GM18511 (cell line): Measurements from ENCODE around the gene DAB2IP.
"Not testable (repeated sequence)": the region's sequence is repeated elsewhere in the genome, so short reads cannot be mapped to it uniquely, and the experiment has no call there.

Experiments used
- ATAC-seq: cut with Tn5 transposase; IDR thresholded peaks from one replicate; pipeline ENCODE4 v1.9.1; 2021; ENCODE audit warnings: mild to moderate bottlenecking, moderate library complexity; ENCODE audit not compliant: unreplicated experiment

The DAB2IP gene

DNA sequence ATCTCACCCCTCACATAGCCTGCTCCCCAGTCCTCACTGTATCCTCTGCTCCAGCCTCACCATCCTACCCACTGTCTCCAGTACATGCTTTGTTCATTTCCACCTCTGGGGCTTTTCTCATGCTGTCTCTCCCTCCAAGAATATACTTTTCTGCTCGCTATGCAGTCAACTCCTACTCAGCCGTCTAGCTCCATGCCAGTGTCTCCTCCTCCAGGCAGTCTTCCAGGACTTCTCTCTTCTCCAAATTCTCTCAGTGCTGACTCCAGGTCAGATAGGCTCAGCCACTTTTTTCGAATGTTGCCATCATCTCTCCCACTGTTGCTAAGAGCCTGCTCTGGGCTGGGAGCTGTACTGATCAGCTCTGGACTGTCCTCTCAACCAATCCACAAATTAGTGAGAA lies 8.0 kb upstream of the DAB2IP start:
- no peak for ATAC-seq

DNA sequence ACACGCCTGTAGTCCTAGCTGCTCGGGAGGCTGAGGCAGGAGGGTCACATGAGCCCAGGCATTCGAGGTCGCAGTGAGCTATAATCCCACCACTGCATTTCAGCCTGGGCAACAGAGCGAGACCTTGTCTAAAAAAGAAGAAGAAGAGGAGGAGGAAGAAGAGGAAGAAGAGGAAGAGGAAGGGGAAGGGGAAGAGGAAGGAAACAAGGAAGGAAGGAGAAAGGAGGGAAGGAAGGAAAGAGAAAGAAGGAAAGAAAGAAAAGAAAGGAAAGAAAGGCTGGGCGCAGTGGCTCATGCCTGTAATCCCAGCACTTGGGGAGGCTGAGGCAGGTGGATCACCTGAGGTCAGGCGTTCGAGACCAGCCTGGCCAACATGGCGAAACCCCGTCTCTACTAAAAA lies 7.4 kb upstream of the DAB2IP start:
- ATAC-seq, result not testable (repeated sequence)

DNA sequence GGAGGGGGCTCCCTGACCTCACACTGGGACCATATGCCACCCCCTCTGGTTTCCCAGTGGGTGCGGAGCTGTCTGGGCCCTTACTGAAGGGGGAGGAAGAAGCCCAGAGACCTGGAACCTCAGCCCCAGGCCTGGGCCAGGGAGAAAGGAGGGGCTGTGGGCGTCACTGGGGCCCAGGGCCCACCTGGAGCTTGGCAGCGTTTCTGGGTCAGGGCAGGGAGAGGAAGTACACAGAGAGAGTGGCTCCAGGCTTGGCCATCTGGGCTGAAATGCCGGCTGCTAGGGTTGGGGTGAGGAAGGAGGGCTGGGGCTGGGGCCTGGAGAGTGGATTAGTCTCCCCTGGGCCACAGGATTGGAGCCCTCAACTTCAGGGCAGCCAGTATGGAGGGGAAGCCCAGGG lies 6.4 kb upstream of the DAB2IP start:
- ATAC-seq, result no peak

DNA sequence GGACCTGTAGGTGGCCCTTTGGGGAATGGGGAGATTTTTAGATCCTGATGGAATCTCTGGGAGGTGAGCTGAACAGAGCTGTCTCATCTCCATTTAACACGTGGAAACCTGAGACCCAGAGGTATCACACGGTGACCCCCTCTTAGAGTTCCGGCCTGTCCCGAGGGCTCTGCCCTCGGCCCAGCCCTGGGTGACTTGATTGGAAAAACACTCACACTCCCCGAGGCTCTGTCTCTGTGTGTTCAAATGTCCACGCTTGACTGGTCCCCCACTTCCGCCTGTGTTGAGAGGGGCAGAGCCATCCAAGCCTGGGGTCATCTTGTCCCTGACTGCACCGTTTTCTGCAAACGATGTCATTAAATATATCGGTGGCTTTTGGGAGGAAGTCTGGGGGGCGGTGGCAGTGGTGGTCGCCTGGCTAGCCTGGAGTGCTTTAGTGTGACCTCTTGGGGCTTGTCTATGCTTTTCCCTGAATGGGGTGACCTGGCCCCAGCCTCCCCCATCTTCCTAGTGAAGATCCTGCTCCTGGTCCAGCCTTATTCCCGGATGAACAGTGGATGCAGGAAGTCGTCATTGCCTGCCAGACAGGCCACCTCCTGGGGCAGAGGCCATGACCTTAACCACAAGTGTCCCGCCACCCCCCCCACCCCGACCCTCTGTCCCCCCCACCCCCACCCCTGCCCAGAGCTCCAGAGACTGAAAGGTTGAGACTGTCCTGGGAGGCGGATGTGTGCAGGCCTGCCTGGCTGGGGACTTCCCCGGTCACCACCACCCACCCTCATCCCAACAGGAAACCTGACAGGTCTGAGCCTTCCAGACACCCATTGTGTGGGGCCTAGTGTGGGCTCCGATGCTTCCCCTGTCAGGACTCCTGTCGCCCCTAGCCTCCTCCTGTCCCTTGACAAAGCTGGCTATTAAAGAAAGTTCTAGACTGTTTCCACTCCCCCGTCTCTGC lies 5.3 kb upstream of the DAB2IP start:
- ATAC-seq, result no peak

DNA sequence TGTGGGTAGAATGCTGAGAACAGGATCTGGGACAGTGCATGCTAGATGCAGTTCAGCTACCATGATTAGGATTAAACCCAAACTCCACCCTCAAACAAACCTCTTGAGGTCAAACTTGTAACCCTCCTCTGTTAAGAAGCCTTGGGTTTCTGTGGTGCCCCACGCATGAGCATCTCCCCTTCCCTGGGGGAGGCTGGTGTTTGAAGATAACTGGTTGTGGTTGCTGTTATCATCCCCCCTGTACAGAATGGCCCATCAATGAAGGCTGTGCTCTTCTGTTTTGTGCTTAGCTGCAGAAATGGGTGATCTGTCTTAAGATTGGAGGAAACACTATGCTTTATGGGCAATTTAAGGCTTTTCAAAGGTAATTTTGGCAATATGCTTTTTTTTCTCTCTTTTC lies 4.4 kb upstream of the DAB2IP start:
- no peak for ATAC-seq

DNA sequence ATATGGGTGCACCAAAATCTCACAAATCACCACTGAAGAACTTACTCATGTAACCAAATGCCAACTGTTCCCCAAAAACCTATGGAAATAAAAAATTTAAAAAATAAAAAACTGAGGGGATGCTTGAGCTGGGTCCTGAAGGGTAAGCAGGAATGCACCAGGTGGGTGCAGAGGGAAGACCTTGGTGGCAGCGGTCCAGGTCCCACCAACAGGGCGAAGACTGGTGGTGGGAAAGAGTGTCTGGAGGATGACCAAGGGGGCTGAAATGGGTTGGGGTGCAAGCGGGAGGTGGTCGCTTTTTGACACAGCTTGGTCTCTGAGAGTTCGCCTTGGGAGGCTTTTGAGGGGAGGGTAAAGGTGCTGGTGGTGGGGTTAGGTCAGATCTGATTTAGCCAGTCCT lies 3.3 kb upstream of the DAB2IP start:
- ATAC-seq, result no peak

DNA sequence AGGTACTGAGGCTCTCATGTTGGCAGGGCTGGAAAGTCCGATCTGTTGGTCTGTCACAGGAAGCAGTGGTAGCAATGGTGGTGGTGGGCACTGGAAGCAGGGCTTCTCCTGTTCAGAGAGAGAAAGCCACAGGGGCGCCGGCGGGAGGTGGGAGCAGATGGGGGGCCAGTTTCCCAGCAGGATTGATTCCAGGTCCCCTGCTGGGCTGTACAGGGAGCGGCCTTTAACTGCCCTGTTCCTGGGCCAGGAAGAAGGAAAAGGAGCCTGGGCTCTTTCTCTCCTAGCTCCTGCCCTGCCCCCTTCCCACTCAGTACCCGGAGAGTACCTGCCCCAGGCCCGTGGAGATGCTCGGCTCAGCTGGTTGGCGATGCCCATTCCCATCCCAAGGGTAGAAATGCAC lies 2.6 kb upstream of the DAB2IP start:
- no peak for ATAC-seq

DNA sequence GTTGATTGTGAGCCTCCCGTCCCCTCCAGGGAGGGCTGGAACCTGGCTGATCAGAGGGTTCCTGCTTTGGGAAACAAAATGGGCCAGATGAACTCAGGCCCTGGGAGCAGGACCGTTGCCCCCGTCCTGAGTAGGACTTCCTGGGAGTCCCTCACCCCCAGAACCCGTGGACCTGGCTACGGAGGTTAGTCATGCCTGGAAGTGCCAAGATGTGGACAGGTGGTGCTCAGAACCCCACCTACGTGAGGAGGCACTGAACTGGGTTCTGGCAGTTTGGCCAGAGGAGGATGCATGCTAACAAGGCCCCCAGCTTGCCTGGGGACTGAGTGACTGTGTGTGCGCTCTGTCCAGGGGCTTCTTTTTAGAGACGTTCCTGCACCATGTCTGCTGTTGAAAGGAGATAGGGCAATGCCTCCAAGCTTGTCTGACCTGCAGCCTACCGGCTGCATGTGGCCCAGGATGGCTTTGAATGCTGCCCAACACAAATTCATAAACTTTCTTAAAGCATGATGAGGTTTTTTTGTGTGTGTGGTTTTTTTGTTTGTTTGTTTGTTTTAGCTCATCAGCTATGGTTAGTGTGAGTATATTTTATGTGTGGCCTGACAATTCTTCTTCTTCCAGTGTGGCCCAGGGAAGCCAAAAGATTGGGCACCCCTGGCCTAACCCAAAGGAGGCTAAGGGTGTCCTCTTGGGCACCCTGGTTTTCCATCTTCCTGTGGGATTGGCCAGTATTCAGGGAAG lies 1.8 kb upstream of the DAB2IP start:
- ATAC-seq, result no peak

DNA sequence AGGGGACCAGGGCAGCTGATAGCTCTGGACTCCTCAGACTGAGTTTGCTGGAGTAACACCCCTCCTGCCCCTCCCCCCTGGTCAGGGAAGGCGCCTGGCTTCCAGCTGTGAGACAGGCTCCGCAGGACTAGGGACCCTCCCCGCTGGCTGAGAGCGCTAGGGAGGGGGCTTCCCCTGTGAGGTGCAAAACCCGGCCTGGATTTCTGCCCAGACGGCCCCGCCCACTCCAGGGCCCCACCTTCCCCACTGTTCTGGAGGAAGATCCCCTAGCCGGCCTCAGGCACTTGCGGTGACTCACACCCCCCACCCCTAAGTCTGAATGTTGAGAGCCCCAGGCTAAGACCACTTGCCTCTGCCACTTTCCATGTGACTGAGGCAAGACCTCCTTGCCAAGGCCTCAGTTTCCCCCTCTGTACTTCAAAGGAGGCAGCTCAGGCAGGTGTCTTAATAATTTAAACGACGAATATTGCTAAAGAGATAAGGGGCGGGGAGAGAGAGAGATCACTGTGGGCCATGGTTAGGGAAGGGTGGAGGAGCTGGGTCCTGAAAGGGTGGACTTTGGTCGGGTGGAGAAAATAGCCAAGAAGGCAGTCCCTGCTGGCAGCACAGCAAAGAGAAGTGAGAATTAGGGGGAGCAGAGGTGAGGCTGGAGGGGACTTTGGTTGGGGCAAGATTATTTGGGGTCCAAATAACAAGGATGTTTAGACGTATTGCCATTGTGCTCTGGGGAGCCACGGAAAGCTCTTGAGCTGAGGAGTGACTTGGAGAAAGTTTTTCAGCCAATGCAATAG lies 1.0 kb upstream of the DAB2IP start:
- no peak for ATAC-seq

DNA sequence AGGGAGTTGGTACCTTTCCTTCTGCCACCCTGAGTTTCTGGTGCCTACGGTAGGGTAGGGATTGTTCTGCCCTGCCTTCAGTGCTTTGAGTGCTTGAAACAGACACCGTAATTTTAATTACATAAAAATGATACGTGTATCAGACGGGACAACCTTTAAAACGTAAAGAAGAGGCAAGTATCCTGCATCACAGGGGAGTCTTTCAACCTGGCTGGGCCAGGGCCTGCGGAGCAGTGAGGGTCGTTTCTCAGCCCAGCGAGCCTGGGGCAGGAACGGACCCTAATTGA lies 483 bp upstream of the DAB2IP start:
- no peak for ATAC-seq

DNA sequence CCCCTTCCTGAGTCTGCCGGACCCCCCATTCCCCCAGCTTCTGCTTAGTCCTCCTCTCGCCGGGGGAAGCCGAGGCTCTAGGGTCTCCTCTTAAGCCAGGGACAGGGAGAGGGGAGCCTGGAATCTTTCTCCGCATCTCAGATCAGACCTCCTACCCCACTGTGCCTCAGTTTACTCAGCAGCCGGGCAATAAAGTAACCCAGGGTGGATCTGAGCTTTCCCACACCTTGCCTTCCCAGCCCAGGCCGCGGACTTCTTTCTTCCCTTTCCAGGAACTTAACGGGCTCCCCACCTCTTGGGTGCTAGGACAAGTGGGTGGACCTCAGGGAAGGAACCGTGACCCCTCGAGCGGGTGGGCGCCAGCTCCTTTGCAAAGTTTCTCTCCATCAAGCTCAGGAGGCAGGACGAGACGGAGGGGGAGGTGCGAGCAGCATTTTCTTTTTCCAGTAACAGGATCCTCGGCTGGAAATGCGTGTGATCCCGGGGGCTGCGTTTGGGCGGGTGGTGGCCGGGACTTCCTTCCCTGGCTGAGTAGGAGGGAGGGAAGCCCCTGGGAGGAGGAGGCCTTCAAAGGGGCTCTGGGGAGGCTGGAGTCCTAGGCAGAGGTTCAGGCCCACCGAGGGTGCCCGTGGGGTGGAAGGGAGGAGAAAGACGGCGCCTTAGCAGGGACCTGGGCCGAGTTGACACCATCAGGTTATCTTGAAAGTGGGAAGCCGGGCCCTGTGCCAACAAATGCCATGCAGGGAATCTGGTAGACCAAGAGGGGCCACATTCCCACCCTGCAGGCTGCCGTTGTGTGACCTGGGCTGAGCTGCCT lies 795 bp downstream of the DAB2IP start:
- ATAC-seq, result no peak

DNA sequence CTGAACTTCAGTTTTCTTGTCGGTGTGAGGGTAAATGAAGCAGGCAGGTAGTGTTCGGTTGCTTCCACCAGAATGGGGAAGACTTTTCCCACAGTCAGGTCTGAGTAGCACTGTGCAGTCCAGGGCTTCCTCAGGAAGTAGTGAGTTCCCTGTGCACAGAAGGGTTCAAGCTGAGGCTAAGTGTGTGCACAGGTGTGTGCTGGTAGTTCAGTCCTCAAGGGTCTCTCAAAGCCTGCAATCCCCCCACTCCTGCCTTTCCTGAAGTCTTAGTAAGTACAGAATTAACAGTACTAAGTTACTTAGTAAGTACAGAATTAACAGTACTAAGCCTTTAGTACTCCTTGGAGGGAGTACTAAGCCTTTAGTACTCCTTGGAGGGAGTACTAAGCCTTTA lies 1.4 kb downstream of the DAB2IP start:
- ATAC-seq, result no peak

DNA sequence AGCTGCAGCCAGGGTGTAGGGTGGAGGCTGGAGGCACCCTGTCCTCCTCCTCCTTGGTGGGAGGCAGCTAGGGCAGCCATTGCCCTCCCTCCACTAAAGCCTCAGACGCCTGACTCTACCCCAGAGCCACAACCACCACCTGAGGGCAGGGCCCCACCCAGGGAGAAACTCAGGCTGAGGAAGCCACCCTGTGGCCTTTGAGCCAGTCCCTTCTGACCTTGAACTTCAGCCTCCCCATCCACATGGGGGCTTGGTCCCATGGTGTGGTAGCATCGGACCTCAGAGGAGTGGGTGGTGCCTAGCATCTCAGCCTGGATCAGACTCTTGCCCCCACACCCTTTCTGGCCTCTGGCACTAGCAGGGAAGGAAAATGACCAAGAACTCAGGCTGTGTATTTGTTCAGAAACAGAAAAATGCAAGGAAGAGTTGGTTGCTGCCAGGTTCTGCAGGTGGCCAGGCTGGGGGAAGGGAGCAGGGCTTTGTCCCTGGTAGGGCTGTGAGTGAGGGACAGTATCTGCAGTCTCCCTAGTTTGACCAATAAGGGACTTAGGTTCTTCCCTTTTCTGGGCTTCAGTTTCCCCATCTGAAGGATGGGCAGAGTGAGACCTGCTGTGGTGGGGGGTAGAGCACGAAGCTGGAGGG lies 3.2 kb downstream of the DAB2IP start:
- ATAC-seq, result no peak

DNA sequence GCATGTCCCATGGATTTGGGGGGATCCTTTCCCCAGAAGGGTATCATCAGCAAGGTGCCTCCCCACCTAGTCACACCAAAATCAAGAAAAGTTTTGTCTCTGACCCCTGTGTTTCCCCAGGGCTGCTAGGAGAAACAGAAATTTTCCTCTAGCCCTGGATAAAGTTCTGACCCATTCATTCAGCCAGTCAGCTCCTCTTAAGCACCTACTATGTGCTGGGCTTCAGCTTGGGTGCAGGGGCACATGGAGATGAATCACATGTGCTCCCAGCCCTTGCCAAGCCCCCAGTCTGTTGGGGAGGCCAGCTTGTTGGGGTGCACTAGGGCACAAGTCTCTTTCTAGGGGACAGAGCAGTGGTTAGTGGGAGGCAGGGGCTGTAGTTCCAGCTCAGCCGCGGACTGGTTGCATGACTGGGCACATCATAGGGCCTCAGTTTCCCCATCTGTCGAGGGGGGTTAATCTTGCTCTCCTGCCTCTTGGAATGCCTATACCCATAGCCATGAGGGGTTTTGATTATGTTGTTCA lies 3.9 kb downstream of the DAB2IP start:
- ATAC-seq, result no peak

DNA sequence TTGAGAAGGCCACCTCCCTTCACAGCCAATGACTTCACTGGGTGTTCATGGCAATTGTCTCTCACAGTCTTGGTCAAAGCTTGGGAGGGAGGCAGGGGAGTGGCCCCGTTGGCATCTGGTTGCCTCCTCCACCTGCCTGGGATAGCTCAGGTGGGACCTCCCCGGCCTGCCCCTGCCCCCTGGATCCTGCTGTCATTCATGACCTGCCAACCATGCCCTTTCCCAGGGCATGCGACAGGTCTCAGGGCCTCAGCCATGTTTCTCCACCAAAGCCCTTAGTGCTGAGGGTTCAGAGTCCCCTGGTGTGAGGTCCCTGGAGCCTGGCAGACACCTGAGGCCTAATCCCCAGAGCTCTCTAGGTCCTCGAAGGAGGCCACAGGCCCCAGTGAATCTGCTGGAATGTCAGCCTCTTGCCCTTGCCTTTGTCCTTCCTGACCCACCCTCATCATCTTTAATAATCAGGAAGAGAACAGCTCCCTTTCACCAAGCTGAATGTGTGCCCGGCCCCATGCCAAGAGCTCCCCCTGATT lies 5.6 kb downstream of the DAB2IP start:
- no peak for ATAC-seq

DNA sequence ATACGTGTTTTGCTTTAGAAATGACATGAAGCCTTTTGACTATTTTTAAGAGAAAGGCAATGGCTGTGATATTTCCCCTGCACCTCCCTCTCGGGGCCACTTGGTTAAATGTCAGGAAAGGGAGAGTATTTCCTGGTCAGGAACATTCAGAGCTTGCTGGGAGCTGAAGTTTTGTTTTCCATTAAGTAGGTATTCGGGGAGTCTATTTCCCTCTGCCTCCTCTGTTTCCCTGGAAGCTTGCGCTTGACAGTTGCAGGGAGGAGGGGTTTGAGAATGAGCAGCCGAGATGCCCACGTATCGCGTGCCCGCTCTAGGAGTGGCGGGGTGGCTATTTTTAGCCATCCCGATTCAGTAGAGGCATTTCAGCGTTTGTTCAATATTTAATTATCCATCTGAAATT lies 6.7 kb downstream of the DAB2IP start:
- no peak for ATAC-seq

DNA sequence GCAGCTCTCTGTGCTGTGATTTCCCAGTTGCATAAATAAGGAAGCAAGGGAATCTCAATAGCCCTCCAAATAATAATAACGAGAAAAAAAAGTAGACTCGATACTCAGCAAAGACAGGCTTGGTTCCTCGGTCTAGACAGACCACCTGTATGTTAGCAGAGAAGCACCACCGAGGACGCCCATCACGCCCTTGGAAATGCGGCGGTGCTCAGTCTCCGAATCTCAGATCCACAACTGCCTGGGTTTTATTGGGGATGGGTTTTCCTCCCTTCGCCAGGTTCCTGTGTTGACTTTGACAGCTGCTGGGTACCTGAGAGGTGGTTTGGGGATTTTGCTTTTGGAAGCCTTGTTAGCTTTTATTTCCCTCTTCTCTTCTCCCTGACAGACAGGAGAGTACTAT lies 7.2 kb downstream of the DAB2IP start:
- ATAC-seq, result no peak

DNA sequence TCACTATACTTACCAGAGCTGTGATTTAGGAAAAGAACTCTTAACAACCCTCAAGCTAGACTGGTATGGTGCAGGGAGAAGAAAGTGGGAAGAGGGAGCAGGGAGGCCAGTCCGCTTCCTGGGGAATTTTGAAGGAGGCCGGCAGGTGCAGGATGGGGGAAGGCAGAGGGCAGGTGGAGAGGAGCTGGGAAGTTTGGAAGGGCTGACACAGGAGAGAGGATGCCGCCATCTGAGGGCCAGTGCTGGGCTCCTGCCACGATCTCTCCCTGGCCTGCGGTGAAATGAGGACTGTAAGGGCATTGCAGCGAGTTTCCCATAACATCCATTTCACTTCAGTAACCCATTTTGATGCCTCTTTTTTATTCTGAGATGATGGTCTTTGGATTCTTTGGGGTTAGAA lies 8.9 kb downstream of the DAB2IP start:
- no peak for ATAC-seq

DNA sequence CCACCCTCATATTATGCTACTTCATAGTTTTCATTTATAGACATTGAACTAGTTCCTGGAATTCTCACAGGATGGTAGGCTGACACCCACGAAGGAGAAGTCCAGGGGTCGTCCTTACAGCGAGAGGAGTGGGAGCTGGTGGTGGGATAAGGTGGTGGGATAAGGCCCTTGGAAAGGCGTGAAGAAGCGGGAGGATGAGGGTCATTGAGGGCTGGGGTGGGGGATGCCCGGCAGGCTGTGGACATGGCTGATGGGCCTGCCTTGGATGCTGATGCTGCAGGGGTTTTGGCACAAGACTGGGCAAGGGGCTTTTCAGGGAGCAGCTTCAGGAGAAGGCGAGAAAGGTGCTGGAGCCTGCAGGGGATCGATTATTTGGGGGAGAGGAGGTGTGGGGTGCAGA lies 9.4 kb downstream of the DAB2IP start:
- ATAC-seq, result no peak

DNA sequence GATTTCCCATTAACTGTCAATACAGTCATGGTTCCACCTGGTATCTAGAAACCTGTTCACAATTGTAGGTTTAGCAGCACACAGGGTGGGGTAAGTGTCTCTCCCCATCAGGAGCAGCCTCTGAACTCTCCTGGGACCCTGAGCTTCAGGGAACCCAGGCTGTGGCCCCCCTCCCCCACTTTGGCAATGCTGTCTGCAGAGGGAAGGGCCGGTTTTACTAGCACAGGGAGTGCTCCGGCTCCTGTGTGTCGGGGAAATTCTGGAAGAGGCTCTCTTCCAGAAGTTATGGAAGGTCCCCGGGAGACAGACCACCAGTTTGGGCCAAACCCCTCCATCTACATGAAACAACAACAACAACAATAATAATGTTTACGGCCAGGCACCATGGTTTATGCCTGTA lies 9.9 kb downstream of the DAB2IP start:
- no peak for ATAC-seq
